Caki2 (cell line): Measurements from ENCODE around the gene PABPN1. TPM values are rescaled to one million over a fixed set of nuclear protein-coding genes. Genes with fewer than 3 reads are reported as not detected.
"Not testable (repeated sequence)": the region's sequence is repeated elsewhere in the genome, so short reads cannot be mapped to it uniquely, and the experiment has no call there.

Experiments
- DNase-seq: peaks from one replicate; pipeline ENCODE4 v3.0.0-alpha.2; 2015; ENCODE audit warnings: low read depth
- in situ Hi-C: cut with HindIII; loops from 2 replicates; pipeline ENCODE4 v1.10.0; 2016; ENCODE audit warnings: low sequenced_read_pairs, low pct_unique_long_range_greater_than_20kb, mixed read lengths
- total RNA-seq: library from RNA; depleted of rRNA; stranded (reverse); fragments of >200 nt; shearing (Covaris generic); gene quantifications from 2 replicates; pipeline ENCODE4 v1.2.3, GENCODE V29; 2014; ENCODE audit warnings: low replicate concordance; rRNA removed

Gene PABPN1, protein sequence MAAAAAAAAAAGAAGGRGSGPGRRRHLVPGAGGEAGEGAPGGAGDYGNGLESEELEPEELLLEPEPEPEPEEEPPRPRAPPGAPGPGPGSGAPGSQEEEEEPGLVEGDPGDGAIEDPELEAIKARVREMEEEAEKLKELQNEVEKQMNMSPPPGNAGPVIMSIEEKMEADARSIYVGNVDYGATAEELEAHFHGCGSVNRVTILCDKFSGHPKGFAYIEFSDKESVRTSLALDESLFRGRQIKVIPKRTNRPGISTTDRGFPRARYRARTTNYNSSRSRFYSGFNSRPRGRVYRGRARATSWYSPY
- total RNA-seq: 41.9 and 73.8 TPM in 2 replicates

DNA sequence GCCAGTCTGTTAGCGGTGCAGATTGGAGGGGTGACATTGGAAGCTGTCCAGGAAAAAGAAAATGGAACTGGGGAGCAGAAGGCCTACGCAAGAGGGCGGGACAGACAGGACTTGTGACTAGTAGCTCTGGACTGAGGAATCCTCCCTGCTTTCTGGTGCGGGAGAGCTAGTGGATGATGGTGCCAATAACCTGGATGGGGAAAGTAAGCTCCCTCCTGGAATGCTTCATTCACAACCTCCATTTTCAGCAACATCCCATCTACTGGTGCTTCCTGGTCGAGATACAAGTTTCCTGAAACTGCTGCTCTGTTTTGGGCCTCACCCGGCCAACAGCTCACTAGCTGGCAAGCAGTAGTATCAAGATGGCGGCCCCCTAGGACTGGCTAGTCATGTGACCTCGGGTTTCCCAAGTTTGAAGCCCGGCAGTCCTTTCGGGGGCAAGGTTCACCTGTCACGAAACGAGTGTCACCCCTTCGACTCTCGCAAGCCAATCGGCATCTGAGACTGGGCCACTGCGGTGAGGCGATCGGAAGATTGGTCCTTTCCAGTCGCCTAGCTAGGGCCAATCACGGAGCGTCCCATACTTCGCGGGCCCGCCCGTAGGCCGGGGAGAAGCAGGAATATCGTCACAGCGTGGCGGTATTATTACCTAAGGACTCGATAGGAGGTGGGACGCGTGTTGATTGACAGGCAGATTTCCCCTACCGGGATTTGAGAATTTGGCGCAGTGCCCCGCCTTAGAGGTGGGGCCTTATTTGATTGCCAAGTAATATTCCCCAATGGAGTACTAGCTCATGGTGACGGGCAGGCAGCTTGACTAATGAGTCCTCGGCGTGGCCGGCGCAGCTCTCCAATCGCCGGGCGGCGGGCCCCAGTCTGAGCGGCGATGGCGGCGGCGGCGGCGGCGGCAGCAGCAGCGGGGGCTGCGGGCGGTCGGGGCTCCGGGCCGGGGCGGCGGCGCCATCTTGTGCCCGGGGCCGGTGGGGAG lies at the start of gene PABPN1:
Gene PABPN1 (plus strand): TSS at position 874 of the 988 bp plus-strand sequence. CDS start 13 bp downstream, at position 887.
- DNase-seq: peak; percentile 99
- in situ Hi-C loops: no loop called here

DNA sequence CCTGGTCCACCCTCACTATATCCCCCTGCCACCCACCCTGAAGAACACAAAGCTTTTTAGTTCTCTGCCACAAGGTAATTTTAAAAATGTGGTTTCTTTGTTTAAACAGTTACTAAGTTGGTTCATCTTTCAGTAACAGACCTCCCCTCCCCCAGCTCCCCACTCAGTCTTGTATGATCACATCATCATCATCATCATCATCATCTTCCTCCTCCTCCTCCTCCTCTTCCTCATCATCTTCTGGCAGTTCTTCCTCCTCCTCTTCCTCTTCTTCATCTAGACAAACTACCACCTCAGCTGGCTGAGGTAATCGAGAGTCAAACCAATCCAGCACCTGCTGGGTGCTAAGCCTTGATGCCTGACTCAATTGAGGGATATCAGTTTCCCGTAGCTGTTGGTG lies 45.8 kb upstream of the PABPN1 start:
- in situ Hi-C loops: no loop called here
- no peak for DNase-seq

DNA sequence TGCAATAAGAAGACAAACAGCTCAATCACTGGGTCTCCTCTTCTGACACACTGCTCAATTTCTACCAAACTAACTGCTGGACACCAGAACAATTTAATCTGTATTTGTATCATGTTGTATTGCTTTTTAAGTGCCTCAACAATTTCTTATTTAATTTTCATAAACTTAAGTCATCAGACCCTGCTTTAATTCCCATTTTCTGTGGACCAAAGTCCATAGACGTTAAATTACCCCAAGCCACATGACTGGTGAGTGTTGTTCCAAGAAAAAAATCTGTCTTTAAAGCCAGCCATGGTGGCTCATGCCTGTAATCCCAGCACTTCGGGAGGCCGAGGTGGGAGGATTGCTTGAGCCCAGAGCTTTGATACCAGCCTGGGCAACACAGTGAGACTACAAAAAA lies 44.1 kb upstream of the PABPN1 start:
- in situ Hi-C loops: no loop called here
- DNase-seq: no peak

DNA sequence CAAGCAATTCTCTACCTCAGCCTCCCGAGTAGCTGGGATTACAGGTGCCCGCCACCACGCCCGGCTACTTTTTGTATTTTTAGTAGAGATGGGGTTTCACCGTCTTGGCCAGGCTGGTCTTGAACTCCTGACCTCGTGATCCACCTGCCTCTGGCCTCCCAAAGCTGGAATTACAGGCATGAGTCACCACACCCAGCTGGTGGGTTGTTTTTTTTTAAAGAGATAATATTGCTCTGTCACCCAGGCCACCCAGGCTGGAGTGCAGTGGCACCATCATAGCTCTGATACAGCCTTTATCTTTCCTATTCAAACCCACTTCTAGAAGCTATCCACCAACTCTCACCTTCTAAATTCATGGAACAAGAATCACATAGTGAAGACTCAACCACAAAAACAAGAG lies 43.3 kb upstream of the PABPN1 start:
- in situ Hi-C loops, DNase-seq: not testable (repeated sequence)

DNA sequence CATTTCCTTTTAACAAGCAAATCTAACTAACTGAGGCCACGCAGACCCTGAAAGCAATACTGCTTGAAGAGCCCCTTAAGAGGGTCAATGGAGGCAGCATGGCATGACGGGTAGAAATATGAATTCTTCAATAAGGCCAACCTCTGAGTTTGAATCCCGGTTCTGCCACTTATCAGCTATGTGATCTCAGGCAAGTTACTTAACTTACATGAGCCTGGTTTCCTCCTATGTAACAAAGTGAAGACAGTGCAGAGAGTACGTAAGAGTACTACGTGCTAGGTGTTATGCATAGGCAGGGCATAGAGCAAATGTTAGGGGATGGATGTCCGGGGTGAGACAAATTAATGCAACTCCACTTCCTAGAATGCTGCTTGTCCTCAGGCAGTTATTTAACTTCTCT lies 40.0 kb upstream of the PABPN1 start:
- in situ Hi-C loops: no loop called here
- no peak for DNase-seq

DNA sequence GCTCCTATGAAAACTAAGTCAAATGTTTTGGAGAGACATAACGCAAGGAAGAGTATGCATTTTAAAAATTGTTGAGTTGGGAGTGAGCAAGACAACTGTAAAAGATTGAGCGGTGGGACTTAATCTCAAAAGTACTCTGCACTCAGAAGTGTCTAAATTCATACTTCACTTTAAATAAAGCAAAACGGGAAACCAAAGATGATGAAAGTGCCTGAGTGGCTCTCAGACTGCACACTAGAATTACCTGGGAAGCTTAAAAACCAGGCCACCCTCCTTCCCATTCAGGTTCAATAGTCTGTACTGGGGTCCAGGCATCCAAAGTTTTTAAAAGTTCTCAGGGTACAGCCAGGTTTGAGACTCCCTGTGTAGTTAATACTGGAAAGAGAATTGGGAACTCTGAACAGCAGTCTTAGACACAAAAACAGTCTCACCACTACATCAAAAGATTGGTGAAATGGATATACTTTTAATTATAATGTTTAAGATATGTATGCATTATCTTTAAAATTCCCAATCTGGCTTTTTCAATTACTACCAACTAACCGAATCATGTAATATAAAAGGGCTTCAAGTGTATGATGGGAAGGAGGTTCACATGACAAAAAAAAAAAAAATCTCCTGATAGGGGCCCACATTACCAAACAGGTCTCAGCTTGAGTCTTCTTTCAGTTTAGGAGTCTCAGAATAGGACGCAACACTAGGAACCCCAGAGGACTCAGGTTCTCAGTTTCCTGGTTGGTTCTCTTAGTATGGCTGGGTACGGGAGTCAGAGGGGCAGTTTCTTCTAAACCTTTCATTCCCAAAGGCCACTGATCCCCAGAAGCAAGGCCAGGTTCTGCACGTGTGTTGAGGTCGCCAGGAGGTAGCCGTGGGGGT lies 36.4 kb upstream of the PABPN1 start:
- DNase-seq: no peak
- in situ Hi-C loops: no loop called here

DNA sequence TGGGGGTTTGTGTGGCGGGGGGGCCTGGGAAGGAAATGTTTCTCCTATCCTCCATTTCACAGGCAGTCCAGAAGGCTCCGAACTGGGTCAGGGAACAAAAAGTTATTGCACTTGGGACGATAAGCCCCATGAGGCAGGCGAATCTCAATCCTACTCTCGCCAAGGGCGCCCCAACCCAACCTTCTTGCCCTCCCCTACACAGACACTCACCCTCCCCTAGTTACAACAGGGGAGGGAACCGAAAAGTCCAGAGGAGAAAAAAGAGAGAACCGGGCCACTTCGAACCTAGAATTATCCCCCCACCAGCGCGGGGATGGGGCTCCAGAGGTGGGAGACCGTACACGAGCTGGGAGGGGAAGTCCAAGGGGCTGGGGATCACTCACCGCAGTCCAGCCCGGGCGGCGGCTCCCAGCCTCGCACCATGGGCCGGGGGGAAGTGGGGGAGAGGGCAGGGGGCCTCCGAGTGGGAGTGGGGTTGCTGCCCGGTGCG lies 35.7 kb upstream of the PABPN1 start:
- no peak for DNase-seq
- in situ Hi-C loops: no loop called here

DNA sequence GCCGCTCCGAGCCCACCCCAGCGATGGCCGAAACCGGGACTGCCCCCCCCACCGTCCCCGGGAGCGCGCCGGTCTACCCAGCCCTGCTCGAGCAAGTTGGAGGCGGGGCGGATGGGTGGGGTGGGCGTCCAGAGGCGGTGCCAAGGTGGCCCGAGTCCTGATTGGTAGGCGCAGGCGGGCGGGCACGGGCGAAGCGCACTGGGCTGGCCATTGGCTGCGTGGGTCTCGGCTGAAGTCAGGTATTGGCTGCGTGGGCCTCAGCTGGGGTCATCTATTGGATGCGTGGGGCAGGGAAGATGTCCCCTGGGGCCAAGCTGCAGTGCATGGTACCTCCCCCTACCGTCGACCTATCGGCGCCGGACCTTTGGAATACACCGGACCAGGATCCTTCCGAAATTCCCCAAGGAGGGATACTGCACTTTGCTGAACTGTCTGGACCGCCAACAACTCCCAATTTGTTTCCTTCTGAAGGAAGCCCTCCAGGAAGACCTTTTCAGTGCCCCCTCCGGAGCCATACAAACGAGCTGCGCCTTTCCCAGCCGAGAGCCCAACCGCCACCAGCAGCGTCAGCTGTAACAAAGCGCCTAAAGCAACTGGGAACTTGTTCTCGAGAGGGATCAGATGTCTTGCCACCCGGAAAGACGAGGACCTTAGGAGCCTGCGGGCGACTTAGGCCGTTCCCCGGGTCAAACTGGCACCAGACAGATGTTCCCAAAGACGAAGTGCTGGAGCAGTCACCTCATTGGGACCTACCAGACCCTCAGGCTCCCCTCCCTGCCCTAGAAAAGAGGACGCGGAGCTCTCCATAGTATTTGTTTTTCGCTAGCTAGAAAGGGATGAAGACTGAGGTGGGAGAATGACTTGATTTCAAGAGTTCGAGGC lies 35.0 kb upstream of the PABPN1 start, which contains the start of gene HOMEZ:
Gene HOMEZ (minus strand): TSS at position 113 of the 882 bp plus-strand sequence. CDS start 180 bp downstream, outside the sequence.
- in situ Hi-C loops: no loop called here
- DNase-seq: peak; percentile 93

DNA sequence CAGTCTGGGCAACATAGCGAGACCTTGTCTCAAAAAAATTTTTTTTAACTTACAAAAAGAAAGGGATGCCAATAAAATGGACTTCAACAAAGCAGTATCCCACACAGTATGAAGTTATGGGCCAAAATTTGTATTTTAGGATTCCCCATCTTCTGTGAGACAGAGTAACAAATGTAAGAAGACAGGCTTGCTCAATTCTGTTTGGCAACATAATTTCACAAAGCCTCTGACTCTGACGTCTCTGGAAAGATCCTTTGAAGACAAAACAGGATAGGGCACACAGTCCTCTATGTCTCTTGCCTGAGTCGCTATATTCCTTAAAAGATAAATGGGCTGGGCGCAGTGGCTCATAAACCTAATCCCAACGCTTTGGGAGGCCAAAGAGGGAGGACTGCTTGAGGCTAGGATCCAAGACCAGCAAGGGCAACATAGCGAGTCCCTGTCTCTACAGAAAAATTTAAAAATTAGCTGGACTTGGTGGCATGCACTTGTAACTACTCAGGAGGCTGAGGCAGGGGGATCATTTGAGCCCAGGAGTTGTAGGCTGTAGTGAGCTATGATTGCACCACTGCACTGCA lies 34.3 kb upstream of the PABPN1 start:
- DNase-seq: no peak
- in situ Hi-C loops: no loop called here

DNA sequence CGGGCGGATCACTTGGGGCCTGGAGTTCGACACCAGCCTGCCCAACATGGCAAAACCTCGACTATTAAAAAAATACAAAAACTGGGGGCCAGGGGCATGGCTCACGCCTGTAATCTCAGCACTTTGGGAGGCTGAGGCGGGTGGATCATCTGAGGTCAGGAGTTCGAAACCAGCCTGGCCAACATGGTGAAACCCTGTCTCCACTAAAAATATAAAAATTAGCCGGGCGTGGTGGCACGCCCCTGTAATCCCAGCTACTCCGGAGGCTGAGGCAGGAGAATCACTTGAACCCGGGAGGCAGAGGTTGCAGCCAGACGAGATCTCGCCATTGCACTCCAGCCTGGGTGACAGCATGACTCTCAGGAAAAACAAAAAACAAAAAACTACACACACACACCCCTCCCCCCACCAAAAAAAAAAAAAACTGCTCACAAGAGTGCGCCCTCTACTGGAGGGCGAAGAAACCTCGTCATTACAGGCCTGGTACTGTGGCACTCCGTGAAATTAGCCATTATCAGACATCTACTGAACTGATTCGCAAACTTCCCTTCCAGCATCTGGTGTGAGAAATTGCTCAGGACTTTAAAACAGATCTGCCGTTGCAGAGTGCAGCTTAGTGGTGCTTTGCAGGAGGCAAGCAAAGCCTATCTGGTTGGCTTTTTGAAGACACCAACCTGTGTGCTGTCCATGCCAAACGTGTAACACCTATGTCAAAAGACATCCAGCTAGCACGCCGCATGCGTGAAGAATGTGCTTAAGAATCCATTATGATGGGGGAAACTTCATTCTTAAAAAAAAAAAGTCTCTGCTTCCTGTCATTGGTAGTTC lies 26.3 kb upstream of the PABPN1 start:
- peak; percentile 54 for DNase-seq
- in situ Hi-C loops: no loop called here

DNA sequence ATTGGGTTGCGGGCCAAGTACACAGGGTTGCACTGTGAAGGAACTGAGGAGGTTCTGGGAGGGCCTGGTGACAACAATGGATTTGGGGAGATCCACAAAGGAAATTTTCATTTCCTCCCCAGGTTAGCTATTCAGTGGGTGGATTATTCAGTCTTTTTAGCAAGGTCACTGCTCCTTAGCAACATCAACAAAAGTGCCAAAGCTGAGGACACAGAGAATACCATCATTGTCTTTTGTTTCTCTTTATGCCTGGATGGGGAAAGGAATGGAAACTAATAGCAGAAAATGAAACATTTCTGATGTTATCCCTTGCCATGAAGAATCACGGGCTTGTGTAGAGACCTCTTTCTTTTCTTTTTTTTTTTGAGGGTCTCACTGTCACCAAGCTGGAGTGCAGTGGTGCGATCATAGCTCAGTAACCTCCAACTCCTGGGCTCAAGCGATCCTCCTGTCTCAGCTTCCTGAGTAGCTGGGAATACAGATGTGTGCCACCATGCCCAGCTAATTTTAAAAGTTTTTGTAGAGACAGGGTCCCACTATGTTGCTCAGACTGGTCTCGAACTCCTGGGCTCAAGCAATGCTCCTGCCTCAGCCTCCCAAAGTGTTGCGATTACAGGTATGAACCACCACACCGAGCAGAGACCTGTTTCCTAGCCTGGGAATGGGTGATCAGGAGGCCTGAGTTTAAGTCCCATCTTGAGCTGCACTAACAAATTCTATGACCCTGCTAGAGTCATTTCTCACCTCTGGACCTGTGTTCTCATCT lies 25.1 kb upstream of the PABPN1 start:
- in situ Hi-C loops: no loop called here
- DNase-seq: no peak

DNA sequence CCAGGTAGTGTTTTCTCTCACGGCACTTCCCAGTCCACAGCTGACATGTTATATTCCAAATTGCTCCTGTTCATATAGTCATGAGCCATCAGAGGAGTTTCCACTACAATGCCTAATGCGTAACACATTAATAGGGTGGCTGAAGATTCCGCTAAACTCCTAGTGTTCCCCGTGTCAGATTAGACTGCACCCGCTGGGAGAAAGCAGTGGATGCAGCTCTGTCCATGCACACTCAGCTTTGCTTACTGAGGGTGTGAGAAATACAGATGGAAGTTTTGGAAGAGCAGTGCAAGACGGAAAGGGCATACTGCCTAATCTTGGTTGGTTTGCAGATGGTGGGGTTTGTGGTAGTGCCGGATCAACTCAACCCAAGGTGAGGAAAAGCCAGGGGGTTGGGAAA lies 24.2 kb upstream of the PABPN1 start:
- no peak for DNase-seq
- in situ Hi-C loops: no loop called here

DNA sequence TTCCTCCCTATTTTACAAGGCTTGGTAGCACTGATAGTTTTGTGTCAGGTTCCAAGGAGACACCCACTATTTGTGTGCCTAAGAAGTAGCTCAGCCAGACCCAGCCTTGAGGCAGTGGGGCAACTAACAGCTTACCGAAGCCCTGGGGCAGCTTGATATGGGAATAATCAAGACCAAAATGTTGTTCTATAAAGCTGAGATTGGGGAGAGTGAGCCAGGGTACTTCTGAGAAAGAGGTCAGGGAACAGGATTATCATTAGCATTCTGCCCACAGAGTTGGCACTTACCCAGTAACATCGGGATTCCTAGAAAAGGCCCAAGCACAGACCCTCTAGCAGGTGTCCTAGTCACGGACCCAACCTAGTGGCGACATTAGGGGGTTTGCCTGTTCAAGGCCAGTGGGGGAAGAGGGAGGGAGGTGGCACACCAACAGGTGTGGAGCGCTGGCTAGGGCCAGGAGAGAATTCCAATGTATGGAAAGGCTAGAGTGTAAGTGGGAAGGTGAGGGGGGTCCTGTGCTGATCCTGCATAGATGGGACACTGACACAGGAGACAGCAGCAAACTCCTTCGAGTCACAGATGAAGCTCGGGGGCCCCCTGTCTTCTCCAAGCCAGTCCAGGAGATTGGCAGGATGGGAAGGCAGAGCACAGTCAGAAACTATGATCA lies 23.5 kb upstream of the PABPN1 start:
- no peak for DNase-seq
- in situ Hi-C loops: no loop called here

DNA sequence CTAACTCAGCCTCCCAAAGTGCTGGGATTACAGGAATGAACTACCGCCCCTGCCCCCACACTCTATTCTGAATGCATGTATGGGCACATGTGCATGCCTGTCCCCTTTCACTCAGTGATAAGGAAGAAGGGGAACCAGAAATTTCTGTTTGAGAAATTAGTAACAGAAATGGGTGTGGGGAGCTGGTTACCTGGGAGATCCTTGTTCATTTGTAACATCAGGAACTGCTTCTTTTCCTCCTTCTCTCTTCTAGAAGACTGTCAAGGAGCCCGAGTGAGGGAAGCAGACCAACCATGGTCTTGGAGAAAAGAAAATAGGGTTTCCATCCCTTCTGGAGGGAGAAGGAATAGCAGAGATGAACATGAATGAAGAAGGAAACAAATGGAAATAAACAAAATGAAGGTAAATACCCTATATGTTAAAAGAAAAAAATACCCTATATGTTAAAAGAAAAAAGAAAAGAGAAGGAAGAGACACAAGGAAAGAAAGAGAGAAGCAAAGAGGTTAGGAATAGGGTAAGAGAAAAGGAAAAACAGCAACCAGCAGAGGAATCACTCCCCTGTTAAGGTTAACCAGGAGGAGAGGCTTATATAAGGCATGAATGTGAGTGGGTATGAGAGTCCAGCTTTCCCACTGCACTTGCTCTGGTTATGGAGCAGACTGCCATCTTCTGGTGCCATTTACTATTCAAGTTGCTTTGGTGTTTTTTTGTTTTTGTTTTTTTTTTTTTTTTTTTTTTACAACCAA lies 21.9 kb upstream of the PABPN1 start:
- peak; percentile 54 for DNase-seq
- in situ Hi-C loops: no loop called here
